ENCODE measurements around the gene SPEN.

GRCh38 chr1:15902882-15903281, 55.4 kb downstream of the SPEN start:
- TF ChIP-seq CTCF (IDR thresholded peaks at IDR 0.05; ENCODE audit: low read depth, low read length, poor library complexity, severe bottlenecking) (no peak), EZH2phosphoT487 (IDR thresholded peaks at IDR 0.05; ENCODE audit: borderline replicate concordance, low read length) (no peak)

Measured in DOHH2 (cell line).